HFFc6 (cell line): Measurements from ENCODE around the gene ANKRD39. TPM values are rescaled to one million over a fixed set of nuclear protein-coding genes. Genes with fewer than 3 reads are reported as not detected.

Experiments
- DNase-seq: peaks from one replicate; pipeline ENCODE4 v3.0.0-alpha.2; 2018
- H3K27ac Mint-ChIP-seq: 2 replicates; pipeline ENCODE4 v1.8.0; 2020; ENCODE audit warnings: mild to moderate bottlenecking, mixed read lengths
- H3K27me3 Mint-ChIP-seq: 2 replicates; pipeline ENCODE4 v1.8.0; 2021; ENCODE audit warnings: mild to moderate bottlenecking, moderate library complexity, mixed read lengths; ENCODE audit not compliant: insufficient read depth
- H3K36me3 Mint-ChIP-seq: 2 replicates; pipeline ENCODE4 v1.8.0; 2021; ENCODE audit warnings: low read depth, mixed read lengths
- H3K4me1 Mint-ChIP-seq: 2 replicates; pipeline ENCODE4 v1.8.0; 2020; ENCODE audit warnings: low read depth, mixed read lengths
- H3K4me3 Mint-ChIP-seq: 2 replicates; pipeline ENCODE4 v1.8.0; 2020; ENCODE audit warnings: mild to moderate bottlenecking, moderate library complexity, mixed read lengths
- H3K9me3 Mint-ChIP-seq: 2 replicates; pipeline ENCODE4 v1.8.0; 2020; ENCODE audit warnings: mild to moderate bottlenecking, mixed read lengths
- total RNA-seq, 6 experiments: library from RNA; stranded (reverse); fragmentation: NEBNext Ultra II Directional; extraction: Animal tissue kit (Norgen Biotek cat#: 25700); gene quantifications; 2 replicates in 1 of 6; 3 replicates in 5 of 6; pipeline ENCODE4 v1.2.3, GENCODE V29; 2021
- TF ChIP-seq, protein P1 (sequence below): fragments of 200-600 bp; sonication (generic); IDR thresholded peaks from 2 replicates; pipeline ENCODE4 v1.5.0; 2021; ENCODE audit warnings: antibody characterized with exemption, mild to moderate bottlenecking

ANKRD39 gene
- total RNA-seq, 6 experiments from 2014 or later, result 14.7 to 16.3 (median 15.3) TPM

- H3K27ac Mint-ChIP-seq, result no peak overlapping the region
- no peak for DNase-seq
- TF ChIP-seq, protein P1, sequence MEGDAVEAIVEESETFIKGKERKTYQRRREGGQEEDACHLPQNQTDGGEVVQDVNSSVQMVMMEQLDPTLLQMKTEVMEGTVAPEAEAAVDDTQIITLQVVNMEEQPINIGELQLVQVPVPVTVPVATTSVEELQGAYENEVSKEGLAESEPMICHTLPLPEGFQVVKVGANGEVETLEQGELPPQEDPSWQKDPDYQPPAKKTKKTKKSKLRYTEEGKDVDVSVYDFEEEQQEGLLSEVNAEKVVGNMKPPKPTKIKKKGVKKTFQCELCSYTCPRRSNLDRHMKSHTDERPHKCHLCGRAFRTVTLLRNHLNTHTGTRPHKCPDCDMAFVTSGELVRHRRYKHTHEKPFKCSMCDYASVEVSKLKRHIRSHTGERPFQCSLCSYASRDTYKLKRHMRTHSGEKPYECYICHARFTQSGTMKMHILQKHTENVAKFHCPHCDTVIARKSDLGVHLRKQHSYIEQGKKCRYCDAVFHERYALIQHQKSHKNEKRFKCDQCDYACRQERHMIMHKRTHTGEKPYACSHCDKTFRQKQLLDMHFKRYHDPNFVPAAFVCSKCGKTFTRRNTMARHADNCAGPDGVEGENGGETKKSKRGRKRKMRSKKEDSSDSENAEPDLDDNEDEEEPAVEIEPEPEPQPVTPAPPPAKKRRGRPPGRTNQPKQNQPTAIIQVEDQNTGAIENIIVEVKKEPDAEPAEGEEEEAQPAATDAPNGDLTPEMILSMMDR, result no peak
- no peaks in the 10 kb centered on the region for H3K9me3 Mint-ChIP-seq
- no peaks in the 10 kb centered on the region for H3K36me3 Mint-ChIP-seq
- no peaks in the 10 kb centered on the region for H3K4me1 Mint-ChIP-seq
- H3K4me3 Mint-ChIP-seq, result no peak overlapping the region
- H3K27me3 Mint-ChIP-seq, result peaks cover 2% of the 10 kb centered on the region
Measured at GRCh38 chr2:96839293-96839874, 18.4 kb downstream of the ANKRD39 start.

- no peaks in the 10 kb centered on the region for H3K36me3 Mint-ChIP-seq
- H3K4me3 Mint-ChIP-seq, result no peak overlapping the region
- no peak overlapping the region for H3K27ac Mint-ChIP-seq
- H3K27me3 Mint-ChIP-seq, result peaks cover 2% of the 10 kb centered on the region
- no peaks in the 10 kb centered on the region for H3K9me3 Mint-ChIP-seq
- no peak for DNase-seq
- H3K4me1 Mint-ChIP-seq, result peaks cover 2% of the 10 kb centered on the region
- TF ChIP-seq, protein P1, result no peak
Measured at GRCh38 chr2:96838345-96839292, 19.2 kb downstream of the ANKRD39 start.

DNA sequence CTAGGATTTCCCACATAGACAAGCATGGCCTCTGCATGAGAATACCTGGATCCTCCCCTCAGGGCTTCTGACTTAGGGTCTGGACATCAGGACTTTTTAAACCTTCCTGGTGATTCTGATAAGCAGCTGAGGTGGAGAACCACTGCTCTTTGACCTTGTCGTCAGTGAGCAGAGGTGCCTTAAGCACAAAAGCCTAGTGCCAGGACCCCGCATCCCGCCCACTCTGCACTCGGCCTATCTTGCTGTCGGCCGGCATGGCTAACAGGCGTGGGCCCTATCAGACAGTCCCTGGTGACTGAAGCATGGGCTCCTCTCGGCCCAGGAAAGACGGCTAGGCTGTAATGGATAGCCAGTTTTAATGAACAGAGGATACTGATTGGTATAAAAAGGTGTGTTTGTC lies 20.2 kb downstream of the ANKRD39 start:
- Mint-ChIP-seq H3K27ac (no peak overlapping the region), H3K27me3 (no peaks in the 10 kb centered on the region; the same call in none of the 2 replicates), H3K4me3 (no peak overlapping the region), H3K9me3 (no peaks in the 10 kb centered on the region), H3K4me1 (peaks cover 13% of the 10 kb centered on the region), H3K36me3 (peaks cover 4% of the 10 kb centered on the region; the same call in 1 of the 2 replicates)
- TF ChIP-seq, protein P1, result no peak
- DNase-seq, result no peak

DNA sequence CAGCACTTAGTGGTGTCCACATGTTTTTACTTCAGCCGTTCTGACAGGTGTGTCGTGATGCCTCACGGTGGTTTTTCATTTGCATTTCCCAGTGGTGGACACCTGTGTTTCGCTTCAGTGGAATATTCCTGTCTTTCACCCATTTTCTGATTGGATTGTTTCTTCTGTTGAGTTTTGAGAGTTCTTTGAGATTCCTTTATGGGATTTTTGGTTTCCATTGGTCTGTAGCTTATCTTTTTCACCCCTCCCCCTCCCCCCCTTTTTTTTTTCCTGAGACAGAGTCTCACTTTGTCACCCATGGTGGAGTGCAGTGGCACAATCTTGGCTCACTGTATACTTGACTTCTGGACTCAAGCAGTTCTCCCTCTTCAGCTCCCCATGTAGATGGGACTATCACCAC lies 22.0 kb downstream of the ANKRD39 start:
- Mint-ChIP-seq H3K9me3 (no peaks in the 10 kb centered on the region), H3K36me3 (peaks cover 4% of the 10 kb centered on the region; the same call in 1 of the 2 replicates), H3K27me3 (no peaks in the 10 kb centered on the region; the same call in 1 of the 2 replicates), H3K4me3 (no peak overlapping the region), H3K27ac (no peak overlapping the region), H3K4me1 (peaks cover 16% of the 10 kb centered on the region)
- no peak for DNase-seq
- TF ChIP-seq, protein P1, result no peak

DNA sequence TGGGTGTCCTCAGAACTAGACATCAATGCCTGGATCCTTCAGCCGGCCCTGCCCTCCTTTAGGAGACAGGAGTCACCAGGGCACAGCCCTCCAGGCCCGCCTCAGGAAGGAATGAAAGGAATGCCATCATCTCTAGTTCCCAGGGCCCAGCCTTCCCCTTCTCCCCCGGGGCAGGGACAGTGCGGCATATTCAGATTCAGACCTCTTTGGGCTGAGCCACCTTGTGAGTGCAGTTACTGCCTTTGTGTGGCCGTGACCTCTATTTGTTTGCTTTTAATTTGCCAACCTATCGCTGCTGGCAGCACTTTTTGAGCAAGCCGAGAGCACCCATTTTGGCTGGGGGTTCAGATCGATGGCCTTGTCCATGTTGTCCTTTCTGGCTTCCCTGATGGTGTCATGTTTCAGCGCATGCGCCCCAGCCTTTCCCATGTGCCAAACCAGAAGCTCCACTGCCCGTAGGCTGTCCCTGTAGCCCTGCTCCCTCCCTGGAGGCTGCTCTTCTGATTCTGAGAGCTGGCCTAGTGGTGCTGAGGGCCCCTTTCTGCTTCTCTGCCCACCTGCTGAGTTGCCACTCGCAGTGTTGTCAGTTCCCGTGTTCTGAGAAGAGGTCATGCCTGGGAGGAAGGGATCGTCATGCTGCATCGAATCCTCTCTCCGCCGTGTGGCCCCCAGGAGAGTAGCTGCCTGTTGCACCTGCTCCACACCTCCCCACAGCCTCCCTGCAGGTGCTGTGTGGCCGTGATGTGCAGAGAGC lies 24.9 kb downstream of the ANKRD39 start:
- TF ChIP-seq, protein P1, result no peak
- DNase-seq, result peak; percentile 61
- Mint-ChIP-seq H3K27ac (peak overlapping the region; percentile 87), H3K9me3 (no peaks in the 10 kb centered on the region), H3K4me1 (peaks cover 16% of the 10 kb centered on the region), H3K27me3 (no peaks in the 10 kb centered on the region; the same call in 1 of the 2 replicates), H3K36me3 (peaks cover 12% of the 10 kb centered on the region; the same call in 1 of the 2 replicates), H3K4me3 (peak overlapping the region; percentile 78)
